ENCODE measurements around the gene KCNJ15.
"Not testable (repeated sequence)": the region's sequence is repeated elsewhere in the genome, so short reads cannot be mapped to it uniquely, and the experiment has no call there.

KCNJ15 gene

GRCh38 chr21:38243732-38244406 is 12.9 kb upstream of the KCNJ15 start:
- H3K4me3 ChIP-seq (ENCODE audit: low read depth, low read length): no peak overlapping the region
- no peak for TF ChIP-seq CTCF (IDR thresholded peaks at IDR 0.05; ENCODE audit: low read depth, low read length, missing control alignments)
- no peak for DNase-seq (ENCODE audit: low read depth)

GRCh38 chr21:38244407-38244787 is 12.4 kb upstream of the KCNJ15 start:
- no peak overlapping the region for H3K4me3 ChIP-seq (ENCODE audit: low read depth, low read length)
- TF ChIP-seq CTCF (IDR thresholded peaks at IDR 0.05; ENCODE audit: low read depth, low read length, missing control alignments): no peak
- no peak for DNase-seq (ENCODE audit: low read depth)

GRCh38 chr21:38244885-38245869 is 11.6 kb upstream of the KCNJ15 start:
- no peak overlapping the region for H3K4me3 ChIP-seq (ENCODE audit: low read depth, low read length)
- no peak for DNase-seq (ENCODE audit: low read depth)
- no peak for TF ChIP-seq CTCF (IDR thresholded peaks at IDR 0.05; ENCODE audit: low read depth, low read length, missing control alignments)

DNA sequence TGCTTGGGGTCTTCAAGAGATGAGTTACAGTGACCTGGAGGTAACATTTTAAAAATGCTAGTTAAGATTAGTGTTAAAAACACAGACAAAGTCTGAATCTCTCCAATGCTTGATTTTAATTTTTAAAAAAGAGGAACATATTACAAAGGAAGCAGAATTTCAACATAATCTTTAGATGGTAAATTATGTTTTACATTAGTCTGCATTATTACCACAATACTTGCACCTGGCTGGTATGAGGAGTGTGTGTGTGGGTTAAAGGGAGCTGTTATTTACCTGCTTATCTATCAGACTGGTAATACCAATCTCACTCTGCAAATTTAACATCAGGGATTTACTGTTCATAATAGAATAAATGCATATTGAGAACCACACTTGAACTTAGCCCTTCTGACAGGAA is 10.3 kb upstream of the KCNJ15 start:
- no peak overlapping the region for H3K4me3 ChIP-seq (ENCODE audit: low read depth, low read length)
- no peak for DNase-seq (ENCODE audit: low read depth)
- TF ChIP-seq CTCF (IDR thresholded peaks at IDR 0.05; ENCODE audit: low read depth, low read length, missing control alignments): no peak

GRCh38 chr21:38247054-38247453 is 9.7 kb upstream of the KCNJ15 start:
- DNase-seq (ENCODE audit: low read depth); H3K4me3 ChIP-seq (ENCODE audit: low read depth, low read length): not testable (repeated sequence)

DNA sequence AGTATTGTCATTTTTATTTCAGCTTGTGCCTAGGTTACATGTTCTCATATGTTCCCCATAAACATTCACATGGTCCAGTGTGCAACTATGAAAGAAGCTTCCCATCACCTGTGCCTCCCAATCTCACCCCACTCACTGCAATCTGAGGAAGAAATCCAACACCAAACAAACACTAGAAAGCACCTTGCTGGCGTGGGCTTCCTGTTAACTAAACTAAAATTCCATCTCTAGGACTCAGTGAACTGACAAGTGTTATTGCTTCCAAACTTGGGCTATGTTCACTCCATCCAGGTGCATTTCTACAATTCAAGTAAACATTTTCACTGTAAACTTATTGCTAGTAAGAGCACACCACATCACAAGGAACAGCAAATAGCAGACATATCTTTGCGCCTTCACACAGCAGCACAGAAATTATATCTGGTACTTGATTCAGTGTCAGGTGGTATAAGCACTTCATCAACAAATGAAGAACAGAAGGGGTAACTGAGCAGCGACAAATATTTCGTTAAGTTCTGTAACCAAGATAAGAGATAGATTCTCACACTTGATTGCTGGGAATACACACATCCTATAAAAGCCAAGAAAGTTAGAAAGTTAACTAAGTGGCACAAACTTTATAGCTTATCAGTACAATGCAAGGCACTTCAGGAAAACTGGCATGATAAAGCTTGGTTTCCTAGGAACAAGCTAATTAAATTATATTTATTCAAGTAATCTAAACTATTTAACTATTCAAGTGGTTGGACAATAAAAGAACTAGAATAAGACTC is 8.9 kb upstream of the KCNJ15 start:
- no peak overlapping the region for H3K4me3 ChIP-seq (ENCODE audit: low read depth, low read length)
- no peak for TF ChIP-seq CTCF (IDR thresholded peaks at IDR 0.05; ENCODE audit: low read depth, low read length, missing control alignments)
- DNase-seq (ENCODE audit: low read depth): no peak

DNA sequence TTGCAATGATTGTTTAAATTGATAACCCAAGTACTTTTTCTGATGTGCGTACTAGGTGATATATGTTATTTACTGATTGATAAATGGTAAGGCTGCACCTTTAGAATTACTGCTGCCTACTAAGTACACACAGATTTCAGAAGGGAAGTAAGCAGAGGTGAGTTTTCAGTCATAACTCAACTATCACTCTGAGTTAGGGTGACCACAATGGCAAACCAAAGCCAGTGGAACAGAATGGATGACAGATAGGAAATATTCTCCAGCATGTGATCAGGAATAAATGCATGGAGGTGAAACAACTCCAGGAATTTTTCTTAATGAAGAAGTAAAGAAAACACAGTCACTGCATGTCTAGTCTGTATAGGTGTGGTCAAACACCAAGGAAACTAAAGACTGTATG is 7.5 kb upstream of the KCNJ15 start:
- H3K4me3 ChIP-seq (ENCODE audit: low read depth, low read length): no peak overlapping the region
- no peak for TF ChIP-seq CTCF (IDR thresholded peaks at IDR 0.05; ENCODE audit: low read depth, low read length, missing control alignments)
- no peak for DNase-seq (ENCODE audit: low read depth)

Data from GM12864 (cell line).